PC-9 (cell line): ENCODE data around the gene FAM83G. TPM values are rescaled to one million over a fixed set of nuclear protein-coding genes. Genes with fewer than 3 reads are reported as not detected.

Source experiments
- BruUV-seq: library from RNA; stranded (reverse); fragments of 400-500 nt; replicated peaks from 2 replicates; lab custom pipeline; 2021; lab: Mats Ljungman, UMichigan
- CTCF ChIA-PET: fragments of 300-600 bp; sonication (Branson Sonifier 250); formaldehyde crosslinking; loops from one replicate; lab custom pipeline; 2022; ENCODE audit warnings: antibody characterized with exemption; lab: Charles Lee
- POLR2A ChIA-PET: fragments of 300-600 bp; sonication (Branson Sonifier 250); formaldehyde crosslinking; loops from one replicate; lab custom pipeline; 2022; ENCODE audit warnings: antibody characterized with exemption; ENCODE audit not compliant: unreplicated experiment; lab: Charles Lee
- DNase-seq, 2 experiments: peaks; one replicate each; pipeline versions ENCODE4 v3.0.0 to v3.0.0-alpha.2; 2015 to 2022; ENCODE audit warnings: mixed read lengths in 1 of 2
- H2AFZ ChIP-seq: fragments of 200-600 bp; sonication (generic); 2 replicates; pipeline ENCODE4 v1.8.1; 2017; ENCODE audit warnings: antibody characterized with exemption
- H3F3A ChIP-seq: fragments of 200-600 bp; sonication (generic); 2 replicates; pipeline ENCODE4 v1.8.1; 2017; ENCODE audit warnings: antibody characterized with exemption, mild to moderate bottlenecking, low read depth; ENCODE audit not compliant: insufficient read depth
- H3K27ac ChIP-seq: fragments of 200-600 bp; sonication (generic); 2 replicates; pipeline ENCODE4 v1.6.1; 2016; ENCODE audit warnings: mixed run types
- H3K27me3 ChIP-seq: fragments of 200-600 bp; sonication (generic); 2 replicates; pipeline ENCODE4 v1.6.1; 2016; ENCODE audit warnings: low read depth, mixed run types; ENCODE audit not compliant: insufficient read depth
- H3K36me3 ChIP-seq: fragments of 200-600 bp; sonication (generic); 2 replicates; pipeline ENCODE4 v1.6.1; 2016; ENCODE audit warnings: low read depth, mixed run types
- H3K4me1 ChIP-seq: fragments of 200-600 bp; sonication (generic); replicated peaks from 2 replicates; pipeline ENCODE4 v1.6.1; 2016; ENCODE audit warnings: mixed run types; ENCODE audit not compliant: insufficient read depth
- H3K4me2 ChIP-seq: fragments of 200-600 bp; sonication (generic); 2 replicates; pipeline ENCODE4 v1.6.1; 2017; ENCODE audit warnings: mixed run types
- H3K4me3 ChIP-seq: fragments of 200-600 bp; sonication (generic); 2 replicates; pipeline ENCODE4 v1.6.1; 2016; ENCODE audit warnings: mixed run types
- H3K79me2 ChIP-seq: fragments of 200-600 bp; sonication (generic); 2 replicates; pipeline ENCODE4 v1.6.1; 2017; ENCODE audit warnings: low read depth, mixed run types
- H3K9me2 ChIP-seq: fragments of 200-600 bp; sonication (generic); 2 replicates; pipeline ENCODE4 v1.8.1; 2017; ENCODE audit warnings: mild to moderate bottlenecking; ENCODE audit not compliant: insufficient read depth
- H3K9me3 ChIP-seq: fragments of 200-600 bp; sonication (generic); 2 replicates; pipeline ENCODE4 v1.8.1; 2016; ENCODE audit warnings: low read depth; ENCODE audit not compliant: insufficient read depth
- H4K20me1 ChIP-seq: fragments of 200-600 bp; sonication (generic); 2 replicates; pipeline ENCODE4 v1.8.1; 2017; ENCODE audit not compliant: insufficient read depth
- CTCF ChIP-seq: fragments of 200-600 bp; sonication (generic); conservative IDR thresholded peaks from 2 replicates; pipeline ENCODE4 v1.6.1; 2017; ENCODE audit warnings: mixed run types, antibody characterized with exemption, mild to moderate bottlenecking, moderate library complexity
- EZH2 ChIP-seq: fragments of 200-600 bp; sonication (generic); IDR thresholded peaks from 2 replicates; pipeline ENCODE4 v1.8.0; 2017; ENCODE audit warnings: antibody characterized with exemption, low read depth
- intact Hi-C: fragments of 100-400 bp; cut with micrococcal nuclease; formaldehyde crosslinking; loops from one replicate; pipeline ENCODE4 v1.10.0; 2022; ENCODE audit not compliant: unreplicated experiment
- total RNA-seq: library from RNA; stranded (reverse); gene quantifications from 2 replicates; pipeline ENCODE4 v1.2.3, GENCODE V29; 2021

FAM83G gene
- total RNA-seq, 1 experiment from 2014 or later: 30.2 TPM

- Histone ChIP-seq H2AFZ (no peak overlapping the region), H3K27ac (no peak overlapping the region), H3K36me3 (peaks cover 3% of the 10 kb centered on the region; the same call in 1 of the 2 replicates), H3K4me2 (no peak overlapping the region), H3F3A (peaks cover 4% of the 10 kb centered on the region), H3K4me1 (peaks cover 15% of the 10 kb centered on the region), H4K20me1 (peaks cover 3% of the 10 kb centered on the region; the same call in 1 of the 2 replicates), H3K9me2 (no peaks in the 10 kb centered on the region), H3K79me2 (no peaks in the 10 kb centered on the region; the same call in 1 of the 2 replicates), H3K9me3 (no peaks in the 10 kb centered on the region), H3K27me3 (no peaks in the 10 kb centered on the region), H3K4me3 (no peak overlapping the region)
- intact Hi-C loops: no loop called here
- ChIA-PET POLR2A (no interaction called here), CTCF (no interaction called here)
- no peak for DNase-seq
- no TSS peak for BruUV-seq
- TF ChIP-seq EZH2: no peak
- no peak for TF ChIP-seq CTCF
Observed at GRCh38 chr17:18919963-18920362, 84.6 kb downstream of the FAM83G start.

Other genes with a start within 250 kb of the FAM83G start
- 56.4 and 79.1 TPM in 2 replicates for gene TVP23B, start 223.6 kb downstream of the FAM83G start, total RNA-seq
- gene PRPSAP2, start 146.6 kb downstream of the FAM83G start, total RNA-seq: 37.2 and 50.0 TPM in 2 replicates
- 0.08 and 0.17 TPM in 2 replicates for gene SLC5A10, start 52.6 kb downstream of the FAM83G start, total RNA-seq
- 0.48 and 0.93 TPM in 2 replicates for gene GRAP, start 42.2 kb upstream of the FAM83G start, total RNA-seq
- 0.37 TPM in 1 of 2 replicates, not detected in the other for gene GRAPL, start 122.8 kb upstream of the FAM83G start, total RNA-seq
- 113 TPM in 2 replicates for gene EPN2, start 232.6 kb upstream of the FAM83G start, total RNA-seq